CD4-positive, alpha-beta T cell treated with Interleukin-4 for 4 hours (primary cell): ENCODE results near the gene HASPIN.

ENCODE experiments used
- DNase-seq: peaks from one replicate; pipeline ENCODE4 v3.0.0-alpha.2; 2020

The HASPIN gene

DNA sequence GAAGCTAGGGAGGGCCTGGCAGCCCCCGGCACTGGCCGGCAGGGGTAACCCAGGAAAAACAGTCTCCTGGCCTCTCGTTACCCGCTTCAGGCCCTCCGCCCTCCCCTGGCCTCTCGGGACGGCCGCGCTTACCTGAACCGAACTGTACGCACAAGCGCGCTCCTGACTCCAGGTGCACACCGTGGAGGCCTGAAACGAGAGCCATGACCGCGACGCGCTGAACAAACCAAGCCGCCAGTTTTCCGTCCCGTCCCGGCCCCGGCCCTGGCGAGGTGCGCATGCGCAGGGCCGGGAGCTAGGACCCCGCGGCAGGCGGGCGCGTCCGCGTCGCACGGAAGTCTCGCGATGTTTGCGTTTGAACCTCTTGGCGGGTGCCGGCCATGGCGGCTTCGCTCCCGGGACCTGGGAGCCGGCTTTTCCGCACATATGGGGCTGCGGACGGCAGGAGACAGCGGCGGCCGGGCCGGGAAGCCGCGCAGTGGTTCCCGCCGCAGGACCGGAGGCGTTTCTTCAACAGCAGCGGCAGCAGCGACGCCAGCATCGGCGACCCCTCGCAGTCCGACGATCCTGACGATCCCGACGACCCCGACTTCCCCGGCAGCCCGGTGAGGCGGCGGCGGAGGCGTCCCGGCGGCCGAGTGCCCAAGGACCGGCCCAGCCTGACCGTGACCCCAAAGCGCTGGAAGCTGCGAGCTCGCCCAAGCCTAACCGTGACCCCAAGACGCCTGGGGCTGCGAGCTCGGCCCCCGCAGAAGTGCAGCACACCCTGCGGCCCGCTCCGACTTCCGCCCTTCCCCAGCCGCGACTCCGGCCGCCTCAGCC is at the start of gene HASPIN:
Gene HASPIN, plus strand, starts transcription at position 348 of the 822 bp plus-strand sequence. Its CDS starts 33 bp downstream, at position 381.
- DNase-seq, result peak; percentile 87

DNA sequence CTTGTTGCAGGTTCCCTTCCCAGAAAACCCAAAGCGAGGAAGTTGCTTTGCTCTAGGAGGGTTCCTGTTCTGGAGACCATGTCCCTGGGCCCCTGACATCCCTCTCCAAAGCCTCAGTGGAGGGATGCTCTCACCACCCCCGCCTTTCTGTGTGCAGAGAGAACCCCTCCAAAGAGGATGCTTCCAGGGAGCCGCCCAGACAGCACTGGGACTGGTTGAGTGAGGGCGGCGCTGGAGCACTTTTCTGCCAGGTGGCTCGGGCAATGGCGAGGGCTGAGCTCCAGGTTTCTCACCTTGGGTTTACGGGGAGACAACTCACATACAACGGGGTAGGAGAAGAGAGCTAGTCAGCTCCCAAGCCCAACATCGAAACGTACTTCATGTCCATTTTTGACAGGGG is 47.8 kb upstream of the HASPIN start:
- no peak for DNase-seq

DNA sequence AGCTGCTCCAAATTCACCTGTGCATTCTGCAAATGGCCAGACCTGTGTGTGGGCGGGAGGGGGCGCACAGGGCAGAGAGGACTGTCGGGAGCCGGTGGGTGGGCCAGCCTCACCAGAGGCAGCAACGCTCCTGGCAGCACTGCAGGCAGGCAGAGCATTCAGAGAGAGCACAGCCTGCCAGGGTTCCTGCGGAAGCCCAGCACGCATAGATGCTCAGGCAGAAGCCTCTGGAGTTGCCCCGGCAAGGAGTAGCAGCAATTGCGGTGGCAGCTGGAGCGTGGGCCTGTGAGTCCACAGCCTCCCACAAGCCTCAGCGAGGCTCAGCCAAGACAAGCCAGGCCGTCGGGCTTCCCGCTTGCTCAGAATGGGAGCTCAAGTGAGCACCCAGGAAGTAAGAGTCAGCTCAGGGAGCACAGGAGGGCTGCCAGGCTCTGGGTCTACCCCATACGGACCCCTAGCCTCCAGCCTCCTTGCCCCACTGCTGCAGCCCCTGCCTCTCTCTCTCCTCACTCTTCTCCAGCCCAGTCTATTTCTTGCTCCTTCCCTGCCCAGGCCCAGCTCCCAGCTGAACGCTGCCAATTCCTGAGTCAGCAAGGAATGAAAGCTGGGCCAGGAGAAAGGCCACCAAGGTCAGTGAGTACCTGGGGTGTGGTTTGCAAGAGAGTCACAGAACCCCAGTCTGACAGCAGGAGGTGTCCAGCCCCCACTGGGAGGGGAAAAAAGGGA is 45.4 kb upstream of the HASPIN start:
- no peak for DNase-seq

DNA sequence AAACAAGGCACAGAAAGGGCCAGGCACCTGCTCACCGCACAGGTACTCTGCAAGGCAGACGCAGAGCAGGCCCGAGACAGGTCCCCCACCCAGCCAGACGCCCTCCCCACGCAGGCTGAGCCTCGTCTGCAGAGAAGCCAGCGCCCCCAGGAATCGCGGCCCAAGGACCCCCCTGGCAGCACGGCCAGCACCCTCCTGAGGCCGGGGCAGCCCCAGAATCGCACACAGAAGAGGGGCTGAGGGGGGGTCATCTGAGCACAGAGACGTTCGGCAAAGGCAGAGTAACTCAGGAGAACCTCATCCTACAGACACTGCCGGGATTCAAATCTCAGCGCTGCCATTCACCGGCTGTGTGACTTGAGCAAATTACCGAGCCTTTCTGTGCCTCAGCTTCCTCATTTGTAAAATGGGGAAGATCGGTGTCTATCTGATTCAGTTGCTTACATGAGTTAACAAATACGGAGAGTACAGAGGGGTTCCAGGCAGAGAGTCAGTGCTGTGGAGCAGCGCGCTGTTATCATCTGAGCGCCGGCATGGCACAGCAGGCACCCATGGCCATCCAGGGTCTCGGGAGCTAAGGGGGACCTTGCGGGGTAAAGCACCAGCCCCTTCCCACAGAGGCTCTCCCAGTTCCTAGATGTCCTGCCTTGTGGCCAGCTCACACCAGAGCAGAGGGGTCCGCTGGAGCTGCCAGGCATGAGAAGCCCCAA is 44.7 kb upstream of the HASPIN start:
- DNase-seq, result no peak

DNA sequence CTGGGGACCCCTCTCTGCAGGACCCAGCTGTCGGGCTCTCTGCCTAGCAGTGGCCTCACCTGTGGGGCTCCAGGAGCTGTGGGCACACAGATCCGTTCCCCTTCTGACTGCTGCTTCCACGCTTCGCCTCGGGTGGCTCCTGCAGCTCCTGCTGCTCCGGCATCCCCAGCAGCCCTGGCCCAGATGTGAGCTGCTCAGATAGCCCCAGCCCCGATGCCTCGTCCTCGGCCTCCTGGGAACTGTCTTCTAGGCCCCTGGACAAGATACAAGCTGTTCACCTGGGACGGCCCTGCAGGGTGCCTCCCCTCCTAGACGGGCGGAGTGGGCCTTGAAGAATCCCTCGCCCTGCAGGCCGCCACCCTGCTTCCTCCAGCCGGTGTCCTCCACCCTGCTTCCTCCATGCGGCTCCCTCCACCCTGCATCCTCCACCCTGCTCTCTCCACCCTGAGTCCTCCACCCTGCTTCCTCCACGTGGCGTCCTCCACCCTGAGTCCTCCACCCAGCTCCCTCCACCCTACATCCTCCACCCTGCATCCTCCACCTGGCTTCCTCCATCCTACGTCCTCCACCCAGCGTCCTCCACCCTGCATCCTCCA is 44.1 kb upstream of the HASPIN start:
- no peak for DNase-seq

DNA sequence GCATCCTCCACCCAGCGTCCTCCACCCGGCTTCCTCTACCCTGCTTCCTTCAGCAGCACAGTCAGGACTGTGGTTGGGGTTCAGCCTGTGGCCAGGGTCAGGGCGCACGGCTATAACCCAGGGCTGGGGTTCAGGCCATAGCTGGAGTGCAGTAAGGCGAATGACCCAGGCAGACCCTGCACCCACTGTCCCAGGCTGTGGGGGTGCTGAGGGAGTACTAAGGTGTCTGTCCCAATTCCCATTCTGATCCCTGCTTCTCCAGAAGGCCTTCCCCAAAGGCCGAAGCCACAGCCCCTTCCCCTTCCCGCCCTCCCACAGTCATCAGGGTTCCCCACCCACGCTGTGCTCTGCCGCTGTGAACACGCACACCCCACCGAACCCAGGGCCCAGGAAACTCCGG is 42.6 kb upstream of the HASPIN start:
- DNase-seq, result no peak

DNA sequence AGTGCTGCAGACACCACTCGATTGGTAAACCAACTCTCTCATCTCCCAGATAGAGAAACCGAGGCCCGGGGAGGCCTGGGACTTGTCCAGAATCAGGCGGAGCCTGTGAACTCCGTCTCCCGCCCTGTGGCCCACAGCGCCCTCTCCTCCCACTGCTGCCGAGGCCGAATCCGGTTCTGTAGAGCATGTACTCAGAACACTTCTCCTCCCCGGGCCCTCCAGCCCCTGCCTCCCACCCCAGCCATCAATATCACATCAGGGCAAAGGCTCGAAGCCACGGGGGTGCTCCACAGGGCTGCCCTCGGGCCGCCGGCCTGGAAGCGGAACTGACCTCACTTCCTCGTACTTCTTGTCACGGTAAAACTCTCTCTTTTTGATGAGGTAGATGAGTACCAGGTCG is 42.1 kb upstream of the HASPIN start:
- no peak for DNase-seq

DNA sequence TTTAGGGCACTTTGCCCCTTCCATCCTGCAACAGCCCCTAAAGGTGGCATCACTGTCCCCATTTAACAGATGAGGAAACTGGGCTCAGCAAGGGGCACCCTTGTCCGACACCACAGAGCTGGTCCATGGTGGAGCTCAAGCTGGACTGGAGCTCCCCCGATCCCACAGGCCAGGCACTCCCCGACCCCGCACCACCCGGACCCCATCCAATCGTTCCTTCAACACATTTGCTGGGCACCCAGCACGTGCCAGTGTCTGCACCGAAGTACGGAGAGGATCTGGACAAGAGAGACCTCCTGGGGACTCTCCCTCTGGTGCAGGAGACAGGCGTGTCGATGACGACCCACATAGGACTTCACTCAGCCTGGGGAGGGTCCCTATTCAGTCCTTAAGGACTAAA is 41.7 kb upstream of the HASPIN start:
- DNase-seq, result no peak

DNA sequence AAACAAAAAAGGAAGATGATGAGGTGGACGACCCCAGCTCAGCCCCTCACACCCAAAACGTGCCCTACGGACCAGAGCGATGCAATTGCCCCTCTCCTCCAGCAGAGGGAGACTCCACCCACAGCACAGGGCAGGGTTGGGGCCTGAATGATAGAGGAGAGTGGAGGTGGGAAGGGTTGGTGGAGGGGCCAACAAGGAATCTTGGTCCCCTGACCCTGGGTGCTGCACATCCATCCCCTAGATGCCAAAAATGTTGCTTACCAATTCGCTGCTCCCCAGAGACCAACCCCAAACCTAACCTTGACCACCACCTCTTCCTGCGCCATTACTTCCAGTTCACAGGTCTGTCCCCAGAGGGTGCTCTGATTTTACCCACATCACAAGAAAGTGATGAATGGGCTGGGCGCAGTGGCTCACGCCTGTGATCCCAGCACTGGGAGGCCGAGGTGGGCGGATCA is 40.6 kb upstream of the HASPIN start:
- DNase-seq, result peak; percentile 51

DNA sequence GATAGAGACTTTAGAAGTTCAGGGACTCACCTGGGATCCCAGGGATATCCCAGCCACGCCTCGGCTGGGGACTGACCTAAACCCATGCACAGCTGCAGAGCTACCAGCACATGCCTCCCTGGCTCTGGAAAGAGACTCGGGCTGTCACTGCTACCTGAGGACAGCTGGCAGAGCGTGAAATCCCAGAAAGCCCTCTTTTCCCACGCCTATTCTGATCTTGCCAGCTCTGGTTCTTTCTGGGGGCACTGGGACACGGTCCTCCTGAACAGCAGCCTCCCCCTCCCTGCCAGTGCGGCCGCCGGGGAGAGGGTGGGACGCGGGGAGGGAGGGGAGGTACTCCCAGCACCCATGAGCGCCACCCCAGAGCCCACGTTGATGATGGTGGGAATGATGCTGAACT is 38.5 kb upstream of the HASPIN start:
- no peak for DNase-seq

DNA sequence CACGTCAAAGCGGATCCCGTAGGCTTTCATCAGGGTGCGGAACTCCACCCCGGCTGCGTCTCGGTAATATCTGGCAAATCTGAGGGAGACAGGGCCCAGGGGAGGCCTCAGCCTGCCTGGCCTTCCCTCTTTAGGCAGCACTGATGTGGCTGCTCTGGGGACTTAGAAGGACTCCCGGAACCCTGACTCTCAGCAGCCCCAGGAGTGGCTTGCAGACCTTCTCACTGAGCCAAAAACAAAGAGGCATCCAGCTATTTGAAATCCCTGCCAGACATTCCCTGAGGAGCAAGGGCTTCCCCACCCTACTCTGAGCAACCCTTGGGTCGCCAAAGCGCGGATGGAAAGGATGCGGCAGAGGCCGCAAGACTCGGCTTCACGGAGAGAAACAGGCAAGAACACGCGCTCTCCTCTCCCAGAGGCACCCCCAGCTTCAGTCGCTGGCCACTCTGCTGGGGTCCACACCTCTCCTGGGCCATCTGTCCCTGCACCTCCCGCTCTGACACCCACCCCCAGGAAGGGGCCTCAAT is 35.6 kb upstream of the HASPIN start:
- DNase-seq, result no peak

DNA sequence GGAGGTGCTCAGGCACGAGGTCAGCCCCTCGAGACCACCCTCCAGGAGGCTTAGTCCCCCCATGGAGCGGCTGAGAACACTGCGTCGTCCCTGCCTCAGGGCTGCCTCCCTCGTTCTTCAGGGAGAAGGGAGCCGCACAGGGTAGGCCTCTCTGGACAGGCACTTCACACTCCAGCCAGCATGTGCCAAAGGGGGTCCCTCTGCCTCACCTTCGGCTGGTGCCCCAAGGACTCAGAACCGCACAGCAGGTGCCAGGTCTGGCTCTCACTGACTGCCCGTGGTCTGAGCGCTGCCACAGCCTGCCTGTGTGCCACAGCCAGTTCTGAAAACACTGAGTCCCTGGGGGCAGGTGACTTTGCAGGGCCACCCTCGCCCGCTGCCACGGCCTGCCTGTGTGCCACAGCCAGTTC is 34.8 kb upstream of the HASPIN start:
- no peak for DNase-seq

DNA sequence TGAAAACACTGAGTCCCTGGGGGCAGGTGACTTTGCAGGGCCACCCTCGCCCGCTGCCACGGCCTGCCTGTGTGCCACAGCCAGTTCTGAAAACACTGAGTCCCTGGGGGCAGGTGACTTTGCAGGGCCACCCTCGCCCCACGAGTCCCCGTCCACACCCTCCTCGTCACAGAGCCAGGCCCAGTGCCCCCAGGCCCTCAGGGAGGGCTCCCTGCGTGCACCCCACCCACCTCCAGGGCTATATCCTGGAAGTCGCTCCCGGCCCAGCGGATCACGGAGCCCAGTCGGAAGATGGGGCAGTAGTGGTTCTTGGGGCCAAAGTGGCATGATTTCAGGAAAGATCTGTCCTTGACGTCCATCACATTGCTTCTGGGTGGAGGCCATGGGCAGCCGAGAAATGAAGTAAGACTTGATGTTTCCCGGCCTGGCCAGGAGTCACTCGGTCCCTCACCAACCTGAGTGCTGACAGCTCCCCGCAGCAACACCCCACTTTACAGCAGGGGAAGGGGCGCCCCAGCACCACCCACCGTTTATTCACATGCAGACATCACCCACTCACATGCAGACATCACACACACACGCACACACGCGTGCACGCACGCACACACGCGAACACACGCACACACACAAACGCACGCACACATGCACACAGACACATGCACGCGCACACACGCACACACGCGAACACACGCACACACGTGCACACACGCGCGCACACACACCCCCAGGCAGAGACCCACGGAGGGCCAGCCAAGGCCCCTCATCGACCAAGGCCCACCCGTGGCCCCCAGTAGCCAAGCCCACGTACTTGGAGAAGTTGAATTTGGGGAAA is 34.2 kb upstream of the HASPIN start:
- no peak for DNase-seq

DNA sequence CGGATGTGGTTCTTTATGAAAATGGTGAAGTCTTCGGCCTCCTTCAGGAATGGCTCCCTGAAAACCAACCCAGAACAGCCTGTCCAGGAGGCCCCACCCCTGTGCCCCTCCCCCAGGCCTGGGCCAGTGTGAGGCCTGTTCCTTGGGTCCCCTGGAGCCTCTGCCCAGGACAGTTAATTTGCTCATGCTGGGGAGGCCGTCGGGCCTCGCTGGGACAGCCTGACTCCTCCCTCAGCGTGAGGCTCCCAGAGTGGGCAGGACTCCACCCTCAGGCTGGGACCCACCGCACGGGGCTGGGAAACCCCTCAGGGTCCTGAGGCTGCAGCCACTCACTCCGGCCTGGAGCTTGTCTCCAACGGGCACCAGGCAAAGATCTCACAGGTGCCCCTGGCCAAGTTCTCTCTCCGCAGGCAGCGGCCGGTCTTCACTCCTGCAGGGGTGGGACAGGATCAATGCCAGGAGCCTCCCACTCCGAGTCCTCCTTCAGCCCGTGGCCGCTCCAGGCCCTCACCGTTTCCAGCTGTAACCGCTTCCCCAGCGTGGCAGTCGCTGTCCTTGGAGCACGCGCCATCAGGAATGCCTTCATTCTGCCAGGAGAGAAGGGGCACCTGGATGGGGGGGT is 33.5 kb upstream of the HASPIN start:
- DNase-seq, result no peak

DNA sequence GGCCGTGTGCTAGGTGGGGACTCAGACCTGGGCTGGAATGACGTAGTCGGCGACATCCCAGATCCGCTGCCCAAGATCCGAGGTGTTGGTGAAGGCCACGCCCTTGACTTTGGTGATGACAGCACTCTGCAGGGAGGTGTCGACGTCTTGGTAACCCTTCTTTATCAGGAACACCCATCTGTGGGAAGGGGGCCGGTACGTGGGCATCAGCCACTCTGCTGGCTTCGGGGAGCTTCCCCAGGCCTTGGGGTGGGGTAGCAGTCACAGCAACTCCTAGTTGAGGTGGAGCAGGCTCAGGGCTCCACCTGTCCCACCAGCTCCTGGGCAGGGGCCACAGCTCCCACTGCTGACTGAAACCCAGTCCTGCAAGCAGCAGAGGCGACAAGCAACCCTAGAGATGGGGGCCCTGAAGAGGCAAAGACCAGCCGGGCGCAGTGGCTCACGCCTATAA is 32.1 kb upstream of the HASPIN start:
- DNase-seq, result no peak

DNA sequence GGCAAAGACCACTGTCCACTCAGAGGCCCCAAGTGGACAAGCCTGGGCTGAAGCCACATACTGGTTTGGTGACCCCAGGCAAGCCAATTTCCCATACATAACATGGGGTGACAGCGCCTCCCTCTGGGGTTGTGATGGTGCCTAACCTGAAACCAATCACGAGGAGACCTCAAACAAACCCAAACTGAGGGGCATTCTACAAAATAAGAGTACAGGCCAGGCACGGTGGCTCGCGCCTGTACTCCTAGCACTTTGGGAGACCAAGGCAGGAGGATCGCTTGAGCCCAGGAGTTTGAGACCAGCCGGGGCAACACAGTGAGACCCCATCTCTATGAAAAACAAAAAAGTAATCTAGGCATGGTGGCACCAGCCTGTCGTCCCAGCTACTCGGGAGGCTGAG is 31.4 kb upstream of the HASPIN start:
- no peak for DNase-seq

DNA sequence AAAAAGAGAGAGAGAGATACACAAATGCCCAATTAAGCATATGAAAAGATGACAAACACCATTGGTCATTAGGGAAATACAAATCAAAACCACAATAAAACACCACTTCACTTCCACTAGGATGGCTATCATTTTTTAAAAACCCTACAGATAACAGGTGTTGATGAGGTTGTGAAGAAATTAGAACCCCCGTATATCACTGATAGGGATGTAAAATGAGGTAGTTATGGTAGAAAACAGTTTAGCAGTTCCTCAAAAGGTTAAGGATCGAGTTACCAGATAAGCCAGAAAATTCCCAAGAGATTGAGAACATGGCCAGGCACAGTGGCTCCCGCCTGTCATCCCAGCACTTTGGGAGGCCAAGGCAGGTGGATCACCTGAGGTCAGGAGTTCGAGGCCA is 30.6 kb upstream of the HASPIN start:
- DNase-seq, result no peak

DNA sequence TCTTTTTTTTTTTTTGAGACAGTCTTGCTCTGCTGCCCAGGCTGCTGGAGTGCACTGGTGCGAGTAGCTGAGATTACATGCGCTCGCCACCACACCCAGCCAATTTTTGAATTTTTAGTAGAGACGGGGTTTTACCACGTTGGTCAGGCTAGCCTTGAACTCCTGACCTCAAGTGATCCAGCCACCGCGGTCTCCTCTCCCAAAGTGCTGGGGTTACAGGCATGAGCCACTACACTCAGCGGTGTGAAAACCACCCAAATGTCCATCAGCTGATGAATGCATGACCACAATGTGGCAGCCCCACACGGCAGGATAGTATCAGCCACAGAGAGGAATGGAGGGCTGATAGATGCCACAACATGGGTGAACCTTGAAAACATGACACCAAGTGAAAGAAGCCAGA is 29.9 kb upstream of the HASPIN start:
- peak; percentile 55 for DNase-seq

DNA sequence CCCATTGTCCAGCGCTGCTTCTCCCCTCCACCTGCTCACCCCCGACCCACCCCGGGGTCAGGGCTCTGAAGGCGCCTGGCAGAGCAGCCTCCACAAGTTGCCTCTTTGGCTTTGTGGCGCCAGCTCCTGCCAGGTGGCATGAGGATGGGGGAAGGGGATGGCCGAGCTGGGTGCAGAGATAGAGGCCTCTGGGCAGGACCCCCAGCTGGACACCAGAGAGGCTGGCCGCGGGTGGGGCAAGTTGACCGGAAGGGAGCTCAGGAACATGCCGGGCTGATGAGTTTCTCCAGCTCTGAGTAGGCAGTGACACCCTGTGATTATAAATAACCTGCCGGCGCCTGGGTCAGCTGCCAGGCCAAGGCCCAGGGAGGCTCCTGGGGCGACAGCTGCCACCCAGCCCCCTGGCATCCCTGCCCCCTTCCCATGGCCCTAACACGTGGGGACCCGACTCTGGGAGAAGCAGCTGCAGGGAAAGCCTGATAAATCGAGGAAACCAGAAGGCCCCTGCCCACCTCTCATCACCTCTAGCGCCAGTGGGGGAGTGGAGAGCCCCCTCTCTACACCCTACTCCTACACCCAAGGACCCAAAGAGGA is 28.5 kb upstream of the HASPIN start:
- no peak for DNase-seq

DNA sequence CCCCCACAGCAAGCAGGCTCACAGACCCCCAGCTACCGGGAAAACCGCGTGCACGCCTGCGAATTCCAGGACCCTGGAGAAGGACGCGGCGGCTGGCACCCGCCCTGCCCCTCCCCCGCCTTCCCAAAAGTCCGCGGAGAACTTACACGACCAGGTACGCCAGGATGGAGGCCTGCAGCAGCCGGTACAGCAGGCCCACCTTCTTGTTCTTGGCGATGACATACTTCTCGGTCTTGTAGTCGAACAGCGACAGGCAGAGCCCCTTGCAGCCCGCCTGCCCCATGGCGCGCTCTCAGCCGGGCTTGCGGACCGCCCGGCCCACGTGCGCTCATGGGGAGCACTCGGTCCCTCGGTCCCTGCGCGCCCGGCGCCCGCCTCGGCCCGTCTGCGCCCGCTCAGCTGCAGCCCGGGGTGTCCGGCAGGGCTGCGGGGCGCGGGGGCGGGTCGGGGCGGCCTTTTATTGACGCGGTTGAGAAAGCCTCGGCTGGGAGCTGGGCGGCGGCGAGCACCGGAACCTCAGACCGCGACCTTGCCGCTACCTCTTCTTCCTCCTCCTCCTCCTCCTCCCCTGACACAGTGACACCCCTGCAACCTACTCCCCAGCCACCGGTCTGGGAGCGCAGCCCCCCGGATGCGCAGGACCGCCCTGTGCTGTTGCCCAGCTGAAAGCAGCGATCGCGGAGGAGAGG is 27.8 kb upstream of the HASPIN start, which contains the start of gene P2RX5:
Gene P2RX5, minus strand, starts transcription at position 433 of the 689 bp plus-strand sequence. Its CDS starts 150 bp downstream, at position 283.
- peak; percentile 35 for DNase-seq
